ENCODE measurements around the gene CES2. TPM values are rescaled to one million over a fixed set of nuclear protein-coding genes. Genes with fewer than 3 reads are reported as not detected.

CES2 gene
- total and polyA plus RNA-seq, 9 donors, result 25.5 to 51.9 (median 38.9) TPM

DNA sequence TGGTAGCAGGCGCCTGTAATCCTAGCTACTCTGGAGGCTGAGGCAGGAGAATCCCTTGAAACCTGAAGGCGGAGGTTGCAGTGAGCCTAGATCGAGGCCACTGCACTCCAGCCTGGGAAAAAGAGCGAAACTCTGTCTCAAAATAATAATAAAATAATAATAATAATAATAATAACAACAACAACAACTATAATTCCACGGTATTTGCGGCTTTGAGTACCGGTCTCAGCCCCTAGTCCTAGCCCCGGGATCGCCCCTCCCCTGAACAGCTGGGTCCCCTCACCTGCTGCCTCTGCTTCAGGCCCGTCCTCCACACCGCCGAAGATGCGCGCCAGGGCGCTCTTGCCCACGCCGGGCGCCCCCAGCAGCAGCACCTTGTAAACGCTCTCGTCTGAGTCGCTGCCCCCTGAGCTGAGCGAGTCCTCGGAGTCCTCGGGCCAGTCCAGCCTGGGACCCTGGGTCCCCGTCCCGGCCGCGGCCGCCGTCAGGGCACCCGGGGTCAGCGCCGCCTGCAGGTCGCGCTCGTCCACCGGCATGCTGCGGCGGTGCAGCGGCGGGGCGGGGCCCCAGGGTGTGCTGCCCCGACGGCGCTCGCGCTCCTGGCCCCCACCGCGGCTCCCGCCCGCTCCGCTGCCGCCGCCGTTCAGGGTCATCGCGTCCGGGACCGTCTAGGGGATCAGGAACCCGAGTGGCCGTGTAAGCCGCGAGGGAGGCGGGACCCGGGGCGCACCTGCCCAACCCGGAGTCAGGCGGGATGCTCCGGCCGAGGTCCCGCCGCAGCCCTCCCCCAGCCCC, 10.6 kb upstream of the CES2 start:
- H3K4me1 ChIP-seq (ENCODE audit: insufficient read depth), result peaks cover 10% of the 10 kb centered on the region
- no peaks in the 10 kb centered on the region for H3K36me3 ChIP-seq
- peak overlapping the region; percentile 52 for H3K4me3 ChIP-seq
- no peaks in the 10 kb centered on the region for H3K9me3 ChIP-seq
- TF ChIP-seq POLR2A (IDR thresholded peaks at IDR 0.05) (no peak), EP300 (IDR thresholded peaks at IDR 0.05) (no peak)
- TF ChIP-seq, protein P1, sequence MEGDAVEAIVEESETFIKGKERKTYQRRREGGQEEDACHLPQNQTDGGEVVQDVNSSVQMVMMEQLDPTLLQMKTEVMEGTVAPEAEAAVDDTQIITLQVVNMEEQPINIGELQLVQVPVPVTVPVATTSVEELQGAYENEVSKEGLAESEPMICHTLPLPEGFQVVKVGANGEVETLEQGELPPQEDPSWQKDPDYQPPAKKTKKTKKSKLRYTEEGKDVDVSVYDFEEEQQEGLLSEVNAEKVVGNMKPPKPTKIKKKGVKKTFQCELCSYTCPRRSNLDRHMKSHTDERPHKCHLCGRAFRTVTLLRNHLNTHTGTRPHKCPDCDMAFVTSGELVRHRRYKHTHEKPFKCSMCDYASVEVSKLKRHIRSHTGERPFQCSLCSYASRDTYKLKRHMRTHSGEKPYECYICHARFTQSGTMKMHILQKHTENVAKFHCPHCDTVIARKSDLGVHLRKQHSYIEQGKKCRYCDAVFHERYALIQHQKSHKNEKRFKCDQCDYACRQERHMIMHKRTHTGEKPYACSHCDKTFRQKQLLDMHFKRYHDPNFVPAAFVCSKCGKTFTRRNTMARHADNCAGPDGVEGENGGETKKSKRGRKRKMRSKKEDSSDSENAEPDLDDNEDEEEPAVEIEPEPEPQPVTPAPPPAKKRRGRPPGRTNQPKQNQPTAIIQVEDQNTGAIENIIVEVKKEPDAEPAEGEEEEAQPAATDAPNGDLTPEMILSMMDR (IDR thresholded peaks at IDR 0.05), result peak in 2 of 3 donors; percentile 35 to 48
- no peaks in the 10 kb centered on the region for H3K27me3 ChIP-seq
- peak in 4 of 5 donors; percentile 48 to 64 (median 53) for DNase-seq
- WGBS, 3 donors, result 6 to 20% (median 6%) methylated on average over 24 to 72 of the region's 72 CpGs
- peak overlapping the region; percentile 63 to 73 for H3K27ac ChIP-seq
- intact Hi-C loops (cut with DNase I), result loop anchor here in 1 of 4 donors (2.0 kb wide), 1 partner anchor 22 kb away; no protein-coding TSS in a partner anchor

DNA sequence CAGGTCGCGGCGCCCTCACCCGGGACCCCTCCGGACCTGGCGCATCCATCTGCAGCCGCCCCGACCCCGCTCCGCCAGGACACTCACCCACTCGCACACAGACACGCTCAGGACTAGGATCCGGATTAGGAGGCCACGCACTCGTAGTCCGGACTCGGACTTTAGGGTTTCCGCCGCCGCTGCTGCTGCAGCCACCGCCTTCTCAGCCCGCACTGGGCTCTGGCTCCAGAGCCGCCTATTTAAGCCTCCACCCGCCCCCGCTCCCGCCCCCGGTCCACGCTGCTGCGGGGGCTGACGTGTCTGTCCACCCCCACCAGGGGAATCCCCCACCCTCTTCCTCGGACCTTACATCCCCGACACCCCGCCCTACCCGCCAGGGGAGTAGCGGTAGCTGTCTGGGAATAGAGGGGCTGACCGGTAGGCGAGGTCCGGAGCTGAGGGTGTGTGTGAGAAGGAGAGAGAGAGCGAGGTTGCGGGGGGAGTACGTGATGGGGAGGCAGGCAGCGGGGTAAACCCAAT, 9.9 kb upstream of the CES2 start, which contains the start of gene RRAD:
Gene RRAD, minus strand, starts transcription at position 214 of the 519 bp plus-strand sequence. CDS start 356 bp downstream, outside the sequence.
- WGBS, 3 donors, result 1 to 2% (median 1%) methylated on average over 36 to 42 of the region's 42 CpGs
- H3K27ac ChIP-seq, result peak within 1 kb of the TSS; percentile 63 to 73
- peaks cover 10% of the 10 kb centered on the region for H3K4me1 ChIP-seq (ENCODE audit: insufficient read depth)
- no peaks in the 10 kb centered on the region for H3K9me3 ChIP-seq
- intact Hi-C loops (cut with DNase I), result loop anchor here in 1 of 4 donors (2.0 kb wide), 1 partner anchor 23 kb away; no protein-coding TSS in a partner anchor
- peak within 1 kb of the TSS; percentile 52 for H3K4me3 ChIP-seq
- no peaks in the 10 kb centered on the region for H3K27me3 ChIP-seq
- DNase-seq, result peak; percentile 76 to 84 (median 81)
- peak; percentile 45 for TF ChIP-seq POLR2A (IDR thresholded peaks at IDR 0.05)
- TF ChIP-seq, protein P1 (IDR thresholded peaks at IDR 0.05), result peak in 1 of 3 donors; percentile 21
- TF ChIP-seq EP300 (IDR thresholded peaks at IDR 0.05), result no peak
- H3K36me3 ChIP-seq, result no peaks in the 10 kb centered on the region

DNA sequence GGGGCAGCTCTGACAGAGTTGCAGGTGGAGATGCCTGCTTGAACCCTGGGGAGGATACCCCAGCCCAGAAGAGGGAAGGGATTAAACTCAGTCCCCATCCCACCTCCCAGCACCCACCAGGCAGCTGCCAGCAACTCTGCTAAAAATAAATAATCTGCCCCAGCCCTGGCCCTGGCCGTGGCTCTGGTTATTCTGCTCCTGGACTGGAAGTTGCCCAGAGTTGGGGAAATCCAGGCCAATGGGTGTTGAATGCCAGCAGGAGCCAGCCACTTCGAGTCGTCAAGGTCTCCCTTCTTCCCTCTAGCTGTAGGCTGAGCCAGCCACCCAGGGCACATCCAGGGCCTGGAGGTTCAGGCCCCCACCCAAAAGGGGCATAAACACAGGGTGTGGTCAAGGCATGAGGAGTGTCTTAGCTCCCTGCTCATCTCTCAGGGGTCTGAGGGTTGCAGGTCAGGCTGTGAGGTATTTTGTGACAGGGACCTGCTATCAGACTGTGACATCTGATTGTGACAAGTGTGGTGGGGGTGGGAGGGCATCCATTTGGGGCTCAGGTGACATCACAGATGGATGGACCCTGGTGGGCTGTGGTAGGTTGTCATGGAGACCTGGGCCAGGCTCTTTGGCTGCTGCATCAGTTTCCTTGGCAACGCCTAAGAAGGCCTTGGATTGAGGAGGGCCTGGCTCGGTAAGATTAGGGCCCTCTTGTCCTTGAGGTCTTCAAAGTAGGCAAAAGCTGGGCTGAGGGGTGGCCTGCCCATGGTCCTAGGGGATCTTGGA, 9.0 kb upstream of the CES2 start:
- peak in 1 of 5 donors; percentile 39 for DNase-seq
- 33 to 49% (median 41%) methylated on average over 5 of the region's 5 CpGs for WGBS, 3 donors
- intact Hi-C loops (cut with DNase I), result no loop called here
- H3K9me3 ChIP-seq, result no peaks in the 10 kb centered on the region
- TF ChIP-seq, protein P1 (IDR thresholded peaks at IDR 0.05), result no peak
- TF ChIP-seq POLR2A (IDR thresholded peaks at IDR 0.05) (no peak), EP300 (IDR thresholded peaks at IDR 0.05) (no peak)
- no peaks in the 10 kb centered on the region for H3K27me3 ChIP-seq
- no peaks in the 10 kb centered on the region for H3K36me3 ChIP-seq
- peak overlapping the region; percentile 63 to 73 for H3K27ac ChIP-seq
- H3K4me3 ChIP-seq, result no peak overlapping the region
- peaks cover 10% of the 10 kb centered on the region for H3K4me1 ChIP-seq (ENCODE audit: insufficient read depth)

DNA sequence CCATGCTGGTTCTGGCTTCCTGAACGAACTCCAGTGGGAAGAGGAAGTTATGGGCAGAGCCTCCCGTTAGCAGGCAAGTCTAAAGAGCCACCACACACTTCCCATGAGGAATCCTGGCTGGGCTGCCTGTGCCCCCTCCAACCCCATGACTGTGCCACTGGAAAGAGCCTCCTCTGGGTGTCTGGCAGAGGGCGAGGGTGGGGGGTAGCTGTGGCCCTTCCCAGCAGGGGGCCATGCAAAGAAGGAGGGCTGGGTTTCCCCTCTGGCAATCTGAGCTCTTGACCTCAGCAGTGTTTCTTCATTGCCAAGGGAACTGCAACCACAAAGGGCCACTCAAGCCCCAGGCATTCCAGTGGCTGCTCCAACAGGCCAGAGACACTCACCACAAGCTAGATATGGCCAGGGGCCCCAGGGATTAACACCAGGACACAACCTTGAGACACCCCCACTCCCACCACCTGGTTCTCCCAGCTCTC, 8.3 kb upstream of the CES2 start:
- Histone ChIP-seq H3K4me1 (ENCODE audit: insufficient read depth) (peaks cover 10% of the 10 kb centered on the region), H3K27me3 (no peaks in the 10 kb centered on the region), H3K4me3 (no peak overlapping the region), H3K36me3 (no peaks in the 10 kb centered on the region), H3K27ac (peak overlapping the region in 1 of 2 donors; percentile 73), H3K9me3 (no peaks in the 10 kb centered on the region)
- WGBS, 3 donors, result 63 to 75% (median 67%) methylated on average over 3 of the region's 3 CpGs
- intact Hi-C loops (cut with DNase I), result no loop called here
- TF ChIP-seq POLR2A (IDR thresholded peaks at IDR 0.05), result no peak
- TF ChIP-seq EP300 (IDR thresholded peaks at IDR 0.05), result no peak
- TF ChIP-seq, protein P1 (IDR thresholded peaks at IDR 0.05), result no peak
- DNase-seq, result no peak

Measured in ovary (tissue), 9 donors.